ES-I3 (cell line): ENCODE measurements around the gene MYO7A.

Experiments used
- H3K36me3 ChIP-seq: 2 replicates; pipeline ENCODE4 v1.6.1; 2013; ENCODE audit warnings: mild to moderate bottlenecking, low read length, control low read depth, moderate library complexity; ENCODE audit not compliant: insufficient read depth
- H3K4me1 ChIP-seq: 2 replicates; pipeline ENCODE4 v1.6.1; 2013; ENCODE audit warnings: mild to moderate bottlenecking, control low read depth, low read length; ENCODE audit not compliant: insufficient read depth
- H3K9ac ChIP-seq: 2 replicates; pipeline ENCODE4 v1.6.1; 2013; ENCODE audit warnings: low read depth, mild to moderate bottlenecking, low read length, moderate library complexity
- H3K9me3 ChIP-seq: 2 replicates; pipeline ENCODE4 v1.6.1; 2013; ENCODE audit warnings: mild to moderate bottlenecking, low read length, moderate library complexity; ENCODE audit not compliant: control insufficient read depth, insufficient read depth

Gene MYO7A

DNA sequence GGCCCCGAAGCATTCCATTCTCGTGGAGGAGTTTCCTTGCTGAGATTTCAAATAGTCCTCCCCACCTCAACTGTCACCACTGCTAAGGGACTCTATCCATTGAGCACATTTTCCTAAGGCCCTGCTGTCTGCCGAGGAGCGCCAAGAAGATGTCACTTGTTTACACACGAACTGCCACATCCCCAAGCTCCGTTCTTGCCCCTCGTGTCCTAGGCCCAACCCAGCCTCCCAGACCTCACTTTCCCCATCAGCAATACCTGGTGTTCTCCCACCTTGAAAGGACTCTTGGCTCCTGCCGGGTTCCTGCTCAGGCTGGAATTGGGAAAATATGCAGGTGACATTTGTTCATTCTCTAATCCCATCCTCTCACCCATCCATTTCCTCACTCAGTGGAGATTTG is 4.0 kb upstream of the MYO7A start:
- Histone ChIP-seq H3K9me3 (no peaks in the 10 kb centered on the region), H3K36me3 (no peaks in the 10 kb centered on the region; the same call in 1 of the 2 replicates), H3K4me1 (no peaks in the 10 kb centered on the region; the same call in 1 of the 2 replicates), H3K9ac (no peak overlapping the region)

- no peak overlapping the region for H3K9ac ChIP-seq
- H3K36me3 ChIP-seq, result no peaks in the 10 kb centered on the region; the same call in 1 of the 2 replicates
- no peaks in the 10 kb centered on the region; the same call in 1 of the 2 replicates for H3K4me1 ChIP-seq
- no peaks in the 10 kb centered on the region for H3K9me3 ChIP-seq
Observed at GRCh38 chr11:77124488-77124887, 3.6 kb upstream of the MYO7A start.

DNA sequence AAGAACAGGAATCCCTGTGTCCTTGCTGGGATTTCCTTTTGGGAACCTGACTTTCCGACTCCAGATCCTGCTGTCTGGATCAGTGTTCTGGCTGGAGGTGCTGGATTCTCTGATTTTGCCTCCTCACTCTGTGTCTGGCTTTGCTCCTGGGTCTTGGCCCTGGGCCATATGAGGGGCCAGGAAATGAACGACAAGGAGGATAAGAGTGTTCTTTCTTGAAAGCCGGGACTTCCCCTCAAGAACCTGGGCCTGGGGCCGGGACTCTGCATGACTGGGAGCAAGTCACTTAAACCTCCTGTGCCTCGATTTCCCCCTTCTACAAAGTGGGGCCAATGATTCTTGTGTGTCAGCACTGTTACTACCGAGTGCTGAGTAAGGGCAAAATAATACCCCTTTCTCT is 2.9 kb upstream of the MYO7A start:
- Histone ChIP-seq H3K9ac (no peak overlapping the region), H3K9me3 (no peaks in the 10 kb centered on the region), H3K4me1 (no peaks in the 10 kb centered on the region; the same call in 1 of the 2 replicates), H3K36me3 (no peaks in the 10 kb centered on the region; the same call in 1 of the 2 replicates)

DNA sequence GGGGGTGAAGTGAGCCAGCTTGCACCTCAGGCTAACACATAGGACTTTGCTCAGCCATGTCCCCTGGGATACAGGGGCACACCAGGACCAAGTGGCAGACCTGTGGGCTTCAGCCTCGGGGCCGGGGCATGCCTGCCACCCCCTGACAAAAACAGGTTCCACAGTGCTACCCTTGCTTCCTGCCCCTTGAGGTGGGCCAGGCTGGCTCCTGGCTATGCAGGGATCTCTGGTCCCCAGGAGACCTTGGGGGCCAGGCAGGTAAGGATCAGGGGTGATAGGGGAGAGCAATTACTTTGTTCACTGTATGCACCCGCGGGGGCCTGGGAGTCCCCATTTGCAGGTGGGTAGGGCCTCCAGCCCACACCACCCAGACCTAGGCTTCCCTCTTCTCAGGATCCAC is 2.4 kb upstream of the MYO7A start:
- Histone ChIP-seq H3K9ac (no peak overlapping the region), H3K9me3 (no peaks in the 10 kb centered on the region), H3K36me3 (no peaks in the 10 kb centered on the region; the same call in 1 of the 2 replicates), H3K4me1 (no peaks in the 10 kb centered on the region; the same call in 1 of the 2 replicates)

- Histone ChIP-seq H3K4me1 (no peaks in the 10 kb centered on the region; the same call in 1 of the 2 replicates), H3K36me3 (no peaks in the 10 kb centered on the region; the same call in 1 of the 2 replicates), H3K9ac (no peak overlapping the region), H3K9me3 (no peaks in the 10 kb centered on the region)
Observed at GRCh38 chr11:77126156-77126775, 1.8 kb upstream of the MYO7A start.

DNA sequence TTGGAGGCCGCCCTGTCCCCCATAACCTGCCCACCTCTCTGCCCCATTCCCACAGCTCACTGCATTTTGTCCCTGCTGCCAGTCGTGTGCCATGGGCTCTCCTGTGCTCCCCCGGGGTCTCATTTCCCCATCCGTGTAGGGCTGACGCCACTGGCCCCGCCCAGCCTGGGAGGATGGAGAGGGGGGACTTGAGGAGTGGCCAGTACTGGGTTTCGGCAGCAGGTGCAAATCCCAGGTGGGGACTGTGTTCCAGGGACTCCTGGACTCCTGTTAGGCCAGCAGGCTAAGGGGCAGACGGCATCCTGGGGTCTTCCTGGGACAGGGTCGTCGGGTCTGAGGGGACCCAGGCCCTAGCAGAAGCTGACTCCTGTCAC is 1.2 kb upstream of the MYO7A start:
- no peak overlapping the region; the same call in 1 of the 2 replicates for H3K9ac ChIP-seq
- H3K36me3 ChIP-seq, result no peaks in the 10 kb centered on the region; the same call in 1 of the 2 replicates
- no peaks in the 10 kb centered on the region; the same call in 1 of the 2 replicates for H3K4me1 ChIP-seq
- no peaks in the 10 kb centered on the region for H3K9me3 ChIP-seq

DNA sequence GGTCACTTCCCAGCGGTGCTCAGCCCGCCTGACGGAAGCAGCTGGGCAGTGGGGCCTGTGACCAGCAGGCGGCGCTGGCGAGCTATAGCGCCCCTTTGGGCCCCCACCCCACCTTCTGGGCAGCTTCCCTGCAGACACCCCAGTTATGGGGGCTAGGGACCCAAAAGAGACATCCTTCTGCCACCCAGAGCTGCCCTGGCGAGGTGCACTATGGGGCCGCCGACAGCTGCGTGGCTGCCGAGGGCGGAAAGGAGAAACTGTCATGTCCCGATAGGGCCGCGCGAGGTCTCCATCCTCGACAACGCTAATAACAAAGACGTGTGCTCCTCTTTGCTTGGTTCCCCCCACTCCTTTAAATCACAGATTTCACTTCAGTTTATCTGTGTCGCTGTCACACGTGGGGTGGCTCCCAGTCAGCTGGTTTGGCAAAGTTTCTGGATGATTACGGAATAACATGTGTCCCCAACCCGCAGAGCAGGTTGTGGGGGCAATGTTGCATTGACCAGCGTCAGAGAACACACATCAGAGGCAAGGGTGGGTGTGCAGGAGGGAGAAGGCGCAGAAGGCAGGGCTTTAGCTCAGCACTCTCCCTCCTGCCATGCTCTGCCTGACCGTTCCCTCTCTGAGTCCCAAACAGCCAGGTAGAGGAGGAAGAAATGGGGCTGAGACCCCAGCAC is 673 bp upstream of the MYO7A start:
- Histone ChIP-seq H3K9ac (peak overlapping the region; percentile 38; the same call in 1 of the 2 replicates), H3K4me1 (no peaks in the 10 kb centered on the region; the same call in 1 of the 2 replicates), H3K9me3 (no peaks in the 10 kb centered on the region), H3K36me3 (no peaks in the 10 kb centered on the region; the same call in 1 of the 2 replicates)

DNA sequence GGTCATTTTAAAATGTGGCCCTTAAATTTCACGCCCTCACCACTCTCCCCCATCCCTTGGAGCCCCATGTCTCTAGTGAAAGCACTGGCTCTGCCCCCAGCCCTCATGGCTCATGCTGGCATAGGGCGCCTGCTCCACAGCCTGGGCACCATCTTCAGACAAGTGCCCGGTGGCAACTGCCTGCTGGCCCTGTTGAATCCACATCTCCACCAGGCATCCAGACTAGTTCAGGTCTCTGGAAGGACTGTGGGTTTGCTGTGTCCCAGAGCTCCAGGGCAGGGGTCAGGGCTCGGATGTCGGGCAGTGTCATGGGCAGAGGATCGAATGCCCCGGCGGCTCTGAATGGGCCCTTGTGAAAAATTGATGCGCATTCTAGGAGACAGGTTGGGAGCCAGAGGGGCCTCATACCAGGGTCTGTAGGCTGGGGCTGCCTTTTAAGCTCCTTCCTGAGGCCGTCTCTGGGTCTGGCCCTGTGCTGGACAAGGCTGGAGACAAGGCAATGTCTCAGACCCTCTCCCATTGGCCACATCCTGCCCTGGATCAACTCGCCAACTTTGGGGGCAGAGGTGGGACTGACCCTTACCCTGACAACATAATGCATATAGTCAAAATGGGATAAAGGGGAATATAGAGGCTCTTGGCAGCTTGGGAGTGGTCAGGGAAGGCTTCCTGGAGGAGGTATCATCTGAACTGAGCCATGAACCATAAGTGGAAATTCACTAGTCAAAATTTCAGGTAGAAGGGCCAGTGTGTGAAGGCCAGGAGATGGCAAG is 1.2 kb downstream of the MYO7A start:
- Histone ChIP-seq H3K9ac (no peak overlapping the region), H3K4me1 (no peaks in the 10 kb centered on the region; the same call in 1 of the 2 replicates), H3K36me3 (no peaks in the 10 kb centered on the region), H3K9me3 (no peaks in the 10 kb centered on the region)

DNA sequence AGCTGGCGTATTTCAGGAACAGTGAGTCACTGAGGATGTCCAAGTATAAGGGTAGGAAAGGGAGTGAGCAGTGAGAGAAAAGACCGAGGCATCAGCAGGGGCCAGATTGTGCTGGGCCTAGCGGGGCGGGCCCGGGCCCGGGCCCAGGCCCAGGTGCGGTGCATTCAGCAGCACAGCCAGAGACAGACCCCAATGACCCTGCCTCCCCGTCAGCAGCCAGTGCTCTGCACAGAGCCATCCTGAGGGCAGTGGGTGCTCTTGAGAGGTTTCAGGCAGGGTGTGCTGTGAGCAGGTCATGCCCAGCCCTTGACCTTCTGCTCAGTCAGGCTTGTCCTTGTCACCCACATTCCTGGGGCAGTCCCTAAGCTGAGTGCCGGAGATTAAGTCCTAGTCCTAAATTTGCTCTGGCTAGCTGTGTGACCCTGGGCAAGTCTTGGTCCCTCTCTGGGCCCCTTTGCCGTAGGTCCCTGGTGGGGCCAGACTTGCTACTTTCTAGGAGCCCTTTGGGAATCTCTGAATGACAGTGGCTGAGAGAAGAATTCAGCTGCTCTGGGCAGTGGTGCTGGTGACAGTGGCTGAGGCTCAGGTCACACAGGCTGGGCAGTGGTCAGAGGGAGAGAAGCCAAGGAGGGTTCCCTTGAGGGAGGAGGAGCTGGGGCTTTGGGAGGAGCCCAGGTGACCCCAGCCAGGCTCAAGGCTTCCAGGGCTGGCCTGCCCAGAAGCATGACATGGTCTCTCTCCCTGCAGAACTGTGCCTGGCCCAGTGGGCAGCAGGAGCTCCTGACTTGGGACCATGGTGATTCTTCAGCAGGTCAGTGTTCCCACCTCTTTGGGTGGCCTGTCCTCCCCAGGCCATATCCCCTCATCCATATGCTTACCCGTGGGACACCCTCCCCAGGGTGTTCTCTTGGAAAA is 2.1 kb downstream of the MYO7A start:
- Histone ChIP-seq H3K4me1 (no peaks in the 10 kb centered on the region; the same call in 1 of the 2 replicates), H3K9me3 (no peaks in the 10 kb centered on the region), H3K9ac (no peak overlapping the region), H3K36me3 (no peaks in the 10 kb centered on the region)

GRCh38 chr11:77130763-77131513 is 2.9 kb downstream of the MYO7A start:
- no peaks in the 10 kb centered on the region for H3K9me3 ChIP-seq
- no peak overlapping the region for H3K9ac ChIP-seq
- H3K36me3 ChIP-seq, result no peaks in the 10 kb centered on the region
- no peaks in the 10 kb centered on the region; the same call in 1 of the 2 replicates for H3K4me1 ChIP-seq

DNA sequence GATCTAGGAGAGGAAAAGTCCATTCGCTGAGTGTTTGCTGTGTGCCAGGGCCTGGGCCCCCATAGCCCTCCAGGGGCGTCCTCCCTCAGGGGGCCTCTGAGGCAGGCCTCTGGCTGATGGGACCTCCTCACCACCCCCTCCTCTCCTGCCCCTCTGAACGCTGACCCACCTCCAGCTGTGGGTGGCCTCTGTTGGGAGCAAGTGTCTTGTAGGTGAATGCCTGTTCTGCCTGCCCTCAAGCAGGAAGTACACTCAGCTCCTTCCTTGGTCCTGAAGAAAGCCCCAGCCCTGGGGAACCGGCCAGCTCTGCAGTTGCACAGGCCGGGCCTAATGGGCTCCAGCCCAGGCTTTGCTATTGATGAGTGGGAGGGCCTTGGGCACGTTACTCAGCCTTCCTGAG is 3.5 kb downstream of the MYO7A start:
- Histone ChIP-seq H3K9me3 (no peaks in the 10 kb centered on the region), H3K4me1 (no peaks in the 10 kb centered on the region; the same call in 1 of the 2 replicates), H3K9ac (no peak overlapping the region), H3K36me3 (no peaks in the 10 kb centered on the region)

DNA sequence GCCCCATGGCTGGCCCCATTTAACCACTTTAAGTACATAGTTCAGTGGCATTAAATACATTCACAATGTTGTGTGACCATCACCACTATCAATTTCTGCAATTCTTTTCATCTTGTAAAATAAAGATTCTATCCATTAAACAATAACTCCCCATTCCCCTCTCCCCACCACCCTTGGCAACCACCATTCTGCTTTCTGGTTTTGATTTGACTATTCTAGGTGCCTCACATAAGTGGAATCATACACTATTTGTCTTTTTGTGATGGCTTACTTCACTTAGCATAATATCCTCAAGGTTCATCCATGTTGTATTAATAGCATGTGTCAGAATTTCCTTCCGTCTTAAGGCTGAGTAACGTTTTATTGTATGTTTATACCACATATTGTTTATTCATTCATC is 7.0 kb downstream of the MYO7A start:
- Histone ChIP-seq H3K4me1 (peaks cover 6% of the 10 kb centered on the region), H3K9ac (no peak overlapping the region), H3K36me3 (no peaks in the 10 kb centered on the region), H3K9me3 (no peaks in the 10 kb centered on the region)

- no peaks in the 10 kb centered on the region for H3K36me3 ChIP-seq
- peaks cover 13% of the 10 kb centered on the region for H3K4me1 ChIP-seq
- no peak overlapping the region for H3K9ac ChIP-seq
- no peaks in the 10 kb centered on the region for H3K9me3 ChIP-seq
Observed at GRCh38 chr11:77136074-77136473, 8.0 kb downstream of the MYO7A start.
